Ureter (tissue), 1 donor: Measurements from ENCODE around the gene HSPA1B. TPM values are rescaled to one million over a fixed set of nuclear protein-coding genes. Genes with fewer than 3 reads are reported as not detected.
"Not testable (repeated sequence)": the region's sequence is repeated elsewhere in the genome, so short reads cannot be mapped to it uniquely, and the experiment has no call there.

Experiments
- DNase-seq: peaks from one replicate; pipeline ENCODE4 v3.0.0-alpha.2; 2020; ENCODE audit warnings: low spot score
- total RNA-seq: library from RNA; stranded (reverse); gene quantifications from one replicate; pipeline ENCODE4 v1.2.4, GENCODE V29; 2023
- donor health status: DM: yes; HTN: yes; CAD: no.

The HSPA1B gene
- 163 TPM for total RNA-seq

- DNase-seq = peak; percentile 99
Measured at GRCh38 chr6:31827286-31828079, at the start of gene HSPA1B. Gene HSPA1B (plus strand): TSS chr6:31827738. CDS start chr6:31827951, 213 bp downstream.

GRCh38 chr6:31778193-31778592 is 49.3 kb upstream of the HSPA1B start:
- no peak for DNase-seq

GRCh38 chr6:31778999-31779885 is 48.3 kb upstream of the HSPA1B start:
- DNase-seq = no peak

GRCh38 chr6:31779908-31780307 is 47.6 kb upstream of the HSPA1B start:
- no peak for DNase-seq

DNA sequence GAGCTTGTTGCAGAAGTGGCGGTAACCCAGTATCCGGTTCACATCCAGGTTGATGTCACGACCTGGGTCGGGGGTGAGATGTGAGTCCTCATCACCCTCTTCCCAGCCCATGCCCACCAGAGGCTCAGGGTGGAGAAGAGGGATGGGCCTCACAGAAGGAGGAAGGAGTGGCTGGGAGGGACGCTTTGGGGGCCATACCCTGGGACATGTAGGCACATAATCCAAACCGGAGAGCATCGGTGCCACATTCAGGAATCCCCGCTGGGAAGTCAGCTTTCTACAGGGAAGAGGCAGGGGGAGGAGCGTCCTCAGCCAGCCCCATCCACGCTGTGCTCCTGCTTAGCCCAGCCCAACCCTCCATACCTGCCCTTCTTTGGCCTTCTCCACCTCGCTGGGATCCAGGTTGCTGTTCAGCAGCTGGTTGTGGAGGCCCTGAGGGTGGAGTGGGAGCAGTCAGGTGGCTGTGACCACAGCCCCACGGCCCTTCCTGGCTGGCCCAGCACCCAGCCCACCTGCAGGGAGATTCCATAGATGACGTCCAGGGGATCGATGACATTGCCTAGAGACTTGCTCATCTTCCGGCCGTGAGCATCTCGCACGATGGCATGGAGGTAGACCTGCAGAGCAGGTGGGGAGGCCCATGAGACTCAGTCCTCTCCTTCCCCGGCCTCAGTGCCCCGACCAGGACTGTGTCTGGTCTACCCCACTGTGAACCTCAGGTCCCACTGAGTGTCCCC is 46.9 kb upstream of the HSPA1B start:
- DNase-seq = no peak

- no peak for DNase-seq
Measured at GRCh38 chr6:31781244-31782125, 46.1 kb upstream of the HSPA1B start.

DNA sequence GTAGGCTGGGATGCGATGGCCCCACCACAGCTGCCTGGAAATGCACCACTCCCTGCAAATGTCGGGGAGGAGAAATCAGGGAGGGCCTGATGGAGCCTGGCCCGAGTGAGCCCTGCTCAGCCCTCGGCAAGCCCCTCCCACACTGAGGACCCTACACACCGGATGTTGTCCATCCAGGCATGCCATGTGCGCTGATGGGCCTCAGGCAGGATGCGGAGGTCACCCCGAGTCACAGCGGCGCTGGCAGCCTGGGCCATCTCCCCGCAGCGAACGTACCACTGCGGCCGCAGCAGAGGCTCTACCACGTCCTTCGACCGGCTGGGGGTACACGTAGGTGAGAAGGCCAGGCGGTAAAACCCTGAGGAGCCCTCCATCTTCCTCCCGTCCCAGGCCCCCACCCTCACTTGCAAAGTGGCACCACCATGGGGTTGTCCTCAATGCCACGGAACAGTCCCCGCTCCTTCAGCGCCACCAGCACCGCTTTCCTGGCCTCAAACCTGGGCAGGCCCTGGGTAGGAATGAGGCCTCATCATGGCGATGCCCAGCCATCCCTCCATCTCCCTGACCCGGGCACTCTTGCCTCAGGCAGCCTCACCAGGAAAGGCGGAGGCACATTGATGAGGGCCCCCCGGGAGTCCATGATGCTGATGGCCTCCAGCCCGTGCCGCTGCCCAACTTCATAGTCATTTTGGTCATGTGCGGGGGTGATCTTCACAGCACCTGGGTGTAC is 45.2 kb upstream of the HSPA1B start:
- DNase-seq = no peak

- DNase-seq = no peak
Measured at GRCh38 chr6:31784098-31784925, 43.2 kb upstream of the HSPA1B start.

- DNase-seq = no peak
Measured at GRCh38 chr6:31785475-31785874, 42.1 kb upstream of the HSPA1B start.

GRCh38 chr6:31791324-31792089 is 36.0 kb upstream of the HSPA1B start:
- DNase-seq = peak; percentile 60

GRCh38 chr6:31792090-31792374 is 35.5 kb upstream of the HSPA1B start:
- no peak for DNase-seq

GRCh38 chr6:31792761-31793171 is 34.8 kb upstream of the HSPA1B start:
- no peak for DNase-seq

DNA sequence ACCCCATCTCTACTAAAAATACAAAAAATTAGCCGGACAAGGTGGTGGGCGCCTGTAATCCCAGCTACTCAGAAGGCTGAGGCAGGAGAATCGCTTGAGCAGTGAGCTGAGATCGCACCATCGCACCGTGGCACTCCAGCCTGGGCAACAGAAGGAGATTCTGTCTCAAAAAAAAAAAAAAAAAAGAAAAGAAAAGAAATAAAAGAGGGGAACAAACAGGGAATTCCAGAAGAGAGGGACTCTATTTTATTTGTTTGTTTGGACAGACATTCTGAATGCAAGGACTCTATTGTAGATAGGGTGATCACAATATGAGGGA is 33.7 kb upstream of the HSPA1B start:
- not testable (repeated sequence) for DNase-seq

GRCh38 chr6:31794294-31794865 is 33.2 kb upstream of the HSPA1B start:
- DNase-seq = no peak

DNA sequence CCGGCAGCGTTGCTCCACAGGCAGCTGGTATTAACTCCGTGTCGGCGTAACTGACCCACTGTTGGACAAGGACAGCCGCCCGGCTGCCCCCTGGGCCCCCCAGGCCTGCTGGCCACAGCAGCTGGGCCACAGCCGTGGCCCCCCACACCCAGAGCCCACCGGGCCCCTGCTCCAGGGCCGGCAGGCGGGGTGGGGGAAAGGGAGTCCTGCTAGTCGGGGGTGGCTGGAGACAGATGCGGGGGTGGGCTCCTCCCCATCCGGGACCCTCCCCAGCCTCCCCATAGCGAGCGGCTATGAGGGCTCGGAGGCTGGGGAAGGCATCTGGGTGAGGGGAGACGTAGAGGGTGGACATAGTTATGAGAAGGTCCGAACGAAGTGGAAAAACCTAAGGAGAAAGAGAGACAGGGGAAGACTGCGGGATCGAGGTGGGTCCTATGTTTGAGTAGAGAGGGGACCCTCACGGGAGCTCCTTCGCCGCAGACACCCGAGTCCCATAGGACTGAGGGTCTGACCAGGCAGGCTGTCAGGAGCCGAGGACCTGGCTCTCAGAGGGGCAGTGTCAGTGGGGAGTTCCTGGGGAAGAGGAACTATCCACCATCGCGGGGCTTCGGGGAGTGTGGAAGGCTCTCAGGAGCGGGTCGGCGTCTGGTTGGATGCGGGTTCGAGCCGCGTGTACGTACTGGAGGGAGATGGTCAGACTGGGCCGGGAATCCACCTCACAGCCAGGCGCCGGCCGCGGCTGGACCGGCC is 32.5 kb upstream of the HSPA1B start:
- no peak for DNase-seq

GRCh38 chr6:31795616-31796298 is 31.8 kb upstream of the HSPA1B start, which contains the start of gene VARS1:
Gene VARS1 (minus strand): TSS chr6:31795752. CDS start chr6:31795217, 535 bp downstream.
- DNase-seq = peak; percentile 93

DNA sequence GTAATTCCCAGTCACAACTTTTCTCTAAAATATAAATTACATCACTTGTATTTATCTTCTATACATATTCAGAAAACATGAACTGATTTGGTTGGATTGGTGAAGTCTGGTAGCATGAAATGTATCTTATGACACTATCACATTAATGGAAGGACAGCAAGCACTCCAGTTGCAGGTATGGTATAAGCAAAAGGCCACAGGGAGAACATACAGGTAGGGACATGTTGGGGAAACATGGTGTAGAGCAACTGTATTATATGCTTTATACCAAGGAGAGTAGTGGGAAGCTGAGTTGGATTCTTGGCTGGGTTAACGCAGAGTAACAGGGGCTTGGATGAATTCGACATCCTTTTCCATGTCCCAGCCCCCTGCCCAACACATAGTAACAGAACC is 30.5 kb upstream of the HSPA1B start:
- no peak for DNase-seq
